WERI-Rb-1 (cell line): Measurements from ENCODE around the gene KLHL17.
"Not testable (repeated sequence)": the region's sequence is repeated elsewhere in the genome, so short reads cannot be mapped to it uniquely, and the experiment has no call there.

Experiments
- DNase-seq: peaks from one replicate; pipeline ENCODE4 v3.0.0-alpha.2; 2020
- H3K27ac ChIP-seq: fragments of 250-450 bp; sonication (Bioruptor Pico); 2 replicates; pipeline ENCODE4 v1.5.1; 2020; ENCODE audit warnings: mild to moderate bottlenecking, moderate library complexity
- H3K27me3 ChIP-seq: fragments of 250-450 bp; sonication (Bioruptor Pico); 2 replicates; pipeline ENCODE4 v1.5.1; 2021; ENCODE audit warnings: mild to moderate bottlenecking, low read depth, moderate library complexity; ENCODE audit not compliant: insufficient read depth, severe bottlenecking
- H3K36me3 ChIP-seq: fragments of 250-450 bp; sonication (Bioruptor Pico); 2 replicates; pipeline ENCODE4 v1.5.1; 2020; ENCODE audit warnings: mild to moderate bottlenecking, moderate library complexity
- H3K4me3 ChIP-seq: 2 replicates; pipeline ENCODE4 v1.5.1; 2011; ENCODE audit warnings: low read depth, mild to moderate bottlenecking, control low read depth, low read length
- H3K9me3 ChIP-seq: fragments of 250-450 bp; sonication (Bioruptor Pico); 2 replicates; pipeline ENCODE4 v1.5.1; 2021; ENCODE audit warnings: mild to moderate bottlenecking, moderate library complexity; ENCODE audit not compliant: severe bottlenecking
- TF ChIP-seq, protein P1 (sequence below): IDR thresholded peaks from 2 replicates; pipeline ENCODE4 v1.5.1; 2011; ENCODE audit warnings: low read depth, mild to moderate bottlenecking, control low read depth, inconsistent platforms, low read length

KLHL17 gene

GRCh38 chr1:1006305-1007159 lies 46.1 kb downstream of the KLHL17 start:
- Histone ChIP-seq H3K27ac (peak overlapping the region; percentile 63; the same call in 1 of the 2 replicates), H3K9me3 (no peaks in the 10 kb centered on the region), H3K4me3 (no peak overlapping the region), H3K27me3 (no peaks in the 10 kb centered on the region), H3K36me3 (peaks cover 4% of the 10 kb centered on the region; the same call in 1 of the 2 replicates)
- TF ChIP-seq, protein P1, sequence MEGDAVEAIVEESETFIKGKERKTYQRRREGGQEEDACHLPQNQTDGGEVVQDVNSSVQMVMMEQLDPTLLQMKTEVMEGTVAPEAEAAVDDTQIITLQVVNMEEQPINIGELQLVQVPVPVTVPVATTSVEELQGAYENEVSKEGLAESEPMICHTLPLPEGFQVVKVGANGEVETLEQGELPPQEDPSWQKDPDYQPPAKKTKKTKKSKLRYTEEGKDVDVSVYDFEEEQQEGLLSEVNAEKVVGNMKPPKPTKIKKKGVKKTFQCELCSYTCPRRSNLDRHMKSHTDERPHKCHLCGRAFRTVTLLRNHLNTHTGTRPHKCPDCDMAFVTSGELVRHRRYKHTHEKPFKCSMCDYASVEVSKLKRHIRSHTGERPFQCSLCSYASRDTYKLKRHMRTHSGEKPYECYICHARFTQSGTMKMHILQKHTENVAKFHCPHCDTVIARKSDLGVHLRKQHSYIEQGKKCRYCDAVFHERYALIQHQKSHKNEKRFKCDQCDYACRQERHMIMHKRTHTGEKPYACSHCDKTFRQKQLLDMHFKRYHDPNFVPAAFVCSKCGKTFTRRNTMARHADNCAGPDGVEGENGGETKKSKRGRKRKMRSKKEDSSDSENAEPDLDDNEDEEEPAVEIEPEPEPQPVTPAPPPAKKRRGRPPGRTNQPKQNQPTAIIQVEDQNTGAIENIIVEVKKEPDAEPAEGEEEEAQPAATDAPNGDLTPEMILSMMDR = no peak
- DNase-seq = peak; percentile 44

GRCh38 chr1:1010131-1010530 lies 49.7 kb downstream of the KLHL17 start:
- not testable (repeated sequence) for H3K9me3 ChIP-seq, H3K36me3 ChIP-seq, H3K27ac ChIP-seq, H3K4me3 ChIP-seq, DNase-seq, H3K27me3 ChIP-seq

- Histone ChIP-seq H3K4me3 (no peak overlapping the region), H3K27me3 (no peaks in the 10 kb centered on the region), H3K27ac (no peak overlapping the region), H3K36me3 (no peaks in the 10 kb centered on the region), H3K9me3 (no peaks in the 10 kb centered on the region)
- TF ChIP-seq, protein P1 = no peak
- DNase-seq = no peak
These were observed 51.1 kb downstream of the KLHL17 start for GRCh38 chr1:1011396-1011949.

DNA sequence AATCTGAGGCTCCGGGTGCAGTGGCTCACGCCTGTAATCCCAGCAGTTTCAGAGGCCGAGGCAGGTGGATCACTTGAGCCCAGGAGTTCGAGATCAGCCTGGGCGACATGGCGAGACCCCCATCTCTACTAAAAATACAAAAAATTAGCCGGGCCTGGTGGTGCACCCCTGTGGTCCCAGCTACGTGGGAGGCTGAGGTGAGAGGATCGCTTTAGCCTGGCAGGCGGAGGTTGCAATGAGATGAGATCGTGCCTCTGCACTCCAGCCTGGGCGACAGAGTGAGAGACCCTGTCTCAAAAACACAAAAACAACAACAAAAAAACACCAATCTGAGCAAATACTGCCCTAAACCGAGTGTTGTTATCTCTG lies 52.3 kb downstream of the KLHL17 start:
- H3K4me3 ChIP-seq, DNase-seq: not testable (repeated sequence)

GRCh38 chr1:1013105-1013921 lies 52.9 kb downstream of the KLHL17 start, which contains the start of gene ISG15:
Gene ISG15, plus strand, starts transcription at chr1:1013497. Its CDS starts 77 bp downstream, at chr1:1013574.
- no peak for DNase-seq
- Histone ChIP-seq H3K9me3 (no peaks in the 10 kb centered on the region), H3K4me3 (no peak within 1 kb of the TSS), H3K27ac (peak within 1 kb of the TSS; percentile 49), H3K27me3 (no peaks in the 10 kb centered on the region), H3K36me3 (no peaks in the 10 kb centered on the region)
- TF ChIP-seq, protein P1 = no peak

More for the DNA sequence above, 52.3 kb downstream of the KLHL17 start:
- not testable (repeated sequence) for H3K27me3 ChIP-seq, H3K27ac ChIP-seq, H3K36me3 ChIP-seq, H3K9me3 ChIP-seq

- Histone ChIP-seq H3K27me3 (no peaks in the 10 kb centered on the region), H3K4me3 (no peak overlapping the region), H3K27ac (peak overlapping the region; percentile 49), H3K9me3 (no peaks in the 10 kb centered on the region), H3K36me3 (no peaks in the 10 kb centered on the region)
- DNase-seq = peak; percentile 18
- TF ChIP-seq, protein P1 = no peak
These were observed 53.7 kb downstream of the KLHL17 start for GRCh38 chr1:1013922-1014648.
